Tracheal epithelial cell (primary cell): ENCODE data around the gene CORT. TPM values are rescaled to one million over a fixed set of nuclear protein-coding genes. Genes with fewer than 3 reads are reported as not detected.

Experiments used
- total RNA-seq: library from RNA; depleted of rRNA; stranded (reverse); fragments of >200 nt; gene quantifications from 2 replicates; pipeline ENCODE4 v1.2.1, GENCODE V29; 2014

Gene CORT
- total RNA-seq: not detected in 2 replicates

GRCh38 chr1:10449751-10450150 lies at the start of gene CORT:
CORT (plus strand) TSS chr1:10450031; CDS start chr1:10450224, 193 bp downstream.

GRCh38 chr1:10430216-10431069 lies 19.4 kb upstream of the CORT start, which contains the start of gene CENPS:
CENPS (plus strand) TSS chr1:10430433; CDS start chr1:10430518, 85 bp downstream.

GRCh38 chr1:10472220-10473144 lies 22.7 kb downstream of the CORT start, which contains the start of gene DFFA:
DFFA (minus strand) TSS chr1:10472529; CDS start chr1:10472458, 71 bp downstream.

GRCh38 chr1:10474613-10475507 lies 25.0 kb downstream of the CORT start, which contains the start of gene PEX14:
PEX14 (plus strand) TSS chr1:10474950; CDS start chr1:10474967, 17 bp downstream.

Other genes starting within 250 kb of the CORT start
- gene KIF1B, start 239.5 kb upstream of the CORT start, total RNA-seq: 22.8 and 24.3 TPM in 2 replicates
- gene PGD, start 51.0 kb upstream of the CORT start, total RNA-seq: 59.8 and 75.7 TPM in 2 replicates
- gene CENPS, start 19.6 kb upstream of the CORT start, total RNA-seq: 5.3 and 6.8 TPM in 2 replicates
- 48.4 and 72.3 TPM in 2 replicates for gene DFFA, start 22.5 kb downstream of the CORT start, total RNA-seq
- gene PEX14, start 24.9 kb downstream of the CORT start, total RNA-seq: 7.0 and 16.6 TPM in 2 replicates